HepG2 (cell line): ENCODE results near the gene NUP35.

ENCODE experiments used
- AGO2 ChIP-seq: fragments of 200-400 bp; formaldehyde crosslinking; optimal IDR thresholded peaks from 2 replicates; pipeline ENCODE3; 2017; ENCODE audit warnings: mild to moderate bottlenecking, low read depth, low read length, moderate library complexity
- FLYWCH1 ChIP-seq: sonication (generic); formaldehyde crosslinking; IDR thresholded peaks from 2 replicates; pipeline ENCODE4 v1.8.1; 2023; ENCODE audit warnings: mild to moderate bottlenecking, missing genetic modification reagents
- SMARCE1 ChIP-seq: fragments of 450-650 bp; IDR thresholded peaks from 2 replicates; pipeline ENCODE4 v1.6.1; 2017; ENCODE audit warnings: borderline replicate concordance
- U2AF1 ChIP-seq: fragments of 200-400 bp; formaldehyde crosslinking; optimal IDR thresholded peaks from 2 replicates; pipeline ENCODE3; 2017; ENCODE audit warnings: mild to moderate bottlenecking, low read depth, low read length
- ZBTB21 ChIP-seq: sonication (generic); formaldehyde crosslinking; IDR thresholded peaks from 2 replicates; pipeline ENCODE4 v1.4.0; 2020; ENCODE audit warnings: missing genetic modification reagents
- ZNF614 ChIP-seq: IDR thresholded peaks from 2 replicates; pipeline ENCODE4 v1.6.1; 2018; ENCODE audit warnings: missing biosample characterization, missing genetic modification reagents, inconsistent platforms, borderline replicate concordance

GRCh38 chr2:183089192-183089851 is 34.9 kb upstream of the NUP35 start:
- TF ChIP-seq FLYWCH1 (no peak), ZBTB21 (no peak), SMARCE1 (no peak), AGO2 (no peak), ZNF614 (CRISPR knock-in tag) (no peak), U2AF1 (no peak)
